Esophagus squamous epithelium (tissue), 4 donors: ENCODE data around the gene SPEN.

ENCODE experiments used
- CTCF ChIP-seq, 6 experiments: fragments of 450-650 bp in 4 of 6; fragments of 200-600 bp in 2 of 6; sonication (generic) in 2 of 6; IDR thresholded peaks; one replicate each; pipeline ENCODE4 v1.5.1; 2016 to 2019; ENCODE audit warnings: antibody characterized with exemption in 6 of 6, mild to moderate bottlenecking in 4 of 6, moderate library complexity in 4 of 6
- POLR2A ChIP-seq, 4 donors: fragments of 450-650 bp; IDR thresholded peaks; one replicate each; pipeline ENCODE4 v1.6.1; 2017; ENCODE audit warnings: antibody characterized with exemption in 4 of 4, mild to moderate bottlenecking in 4 of 4, moderate library complexity in 3 of 4

- TF ChIP-seq CTCF (IDR thresholded peaks at IDR 0.05) (no peak), POLR2A (IDR thresholded peaks at IDR 0.05) (no peak)
These were observed 86.2 kb downstream of the SPEN start for GRCh38 chr1:15933684-15934083.
